Caco-2 (cell line): ENCODE measurements around the gene FOXP3. TPM values are rescaled to one million over a fixed set of nuclear protein-coding genes. Genes with fewer than 3 reads are reported as not detected.

Source experiments
- BruUV-seq: library from RNA; stranded (reverse); fragments of 400-500 nt; replicated peaks from 2 replicates; lab custom pipeline; 2021; lab: Mats Ljungman, UMichigan
- CTCF ChIA-PET: fragments of 300-600 bp; sonication (Branson Sonifier 250); formaldehyde crosslinking; loops from one replicate; lab custom pipeline; 2022; ENCODE audit warnings: antibody characterized with exemption; lab: Charles Lee
- POLR2A ChIA-PET: fragments of 300-600 bp; sonication (Branson Sonifier 250); formaldehyde crosslinking; loops from one replicate; lab custom pipeline; 2022; ENCODE audit warnings: antibody characterized with exemption; lab: Charles Lee
- DNase-seq, 2 experiments: peaks; one replicate each; pipeline versions ENCODE4 v3.0.0 to v3.0.0-alpha.2; 2020 to 2022
- H3K27me3 ChIP-seq: replicated peaks from 2 replicates; pipeline ENCODE4 v1.6.0; 2011; ENCODE audit warnings: low read length; ENCODE audit not compliant: control insufficient read depth, insufficient read depth
- H3K36me3 ChIP-seq: 2 replicates; pipeline ENCODE4 v1.5.1; 2011; ENCODE audit warnings: low read length; ENCODE audit not compliant: control insufficient read depth, insufficient read depth
- H3K4me1 ChIP-seq: fragments of 250-450 bp; sonication (Bioruptor Pico); 2 replicates; pipeline ENCODE4 v1.5.1; 2020; ENCODE audit warnings: mild to moderate bottlenecking
- H3K4me3 ChIP-seq: 2 replicates; pipeline ENCODE4 v1.5.1; 2011; ENCODE audit warnings: low read depth, mild to moderate bottlenecking, control low read depth, low read length
- H3K9me3 ChIP-seq: fragments of 250-450 bp; sonication (Bioruptor Pico); 2 replicates; pipeline ENCODE4 v1.5.1; 2020; ENCODE audit warnings: mild to moderate bottlenecking, moderate library complexity
- H3K27ac Mint-ChIP-seq: one replicate; pipeline ENCODE4 v1.8.0; 2022; ENCODE audit warnings: mixed read lengths; ENCODE audit not compliant: unreplicated experiment
- H3K27me3 Mint-ChIP-seq: one replicate; pipeline ENCODE4 v1.8.0; 2022; ENCODE audit warnings: mixed read lengths; ENCODE audit not compliant: insufficient read depth, unreplicated experiment
- H3K36me3 Mint-ChIP-seq: one replicate; pipeline ENCODE4 v1.8.0; 2022; ENCODE audit warnings: mild to moderate bottlenecking, mixed read lengths; ENCODE audit not compliant: insufficient read depth, unreplicated experiment
- H3K4me1 Mint-ChIP-seq: one replicate; pipeline ENCODE4 v1.8.0; 2022; ENCODE audit warnings: low read depth, mixed read lengths; ENCODE audit not compliant: unreplicated experiment
- H3K4me3 Mint-ChIP-seq: one replicate; pipeline ENCODE4 v1.8.0; 2022; ENCODE audit warnings: mild to moderate bottlenecking, moderate library complexity, mixed read lengths; ENCODE audit not compliant: unreplicated experiment
- H3K9me3 Mint-ChIP-seq: one replicate; pipeline ENCODE4 v1.8.0; 2022; ENCODE audit warnings: mixed read lengths; ENCODE audit not compliant: unreplicated experiment
- intact Hi-C: fragments of 100-400 bp; cut with micrococcal nuclease; formaldehyde crosslinking; loops from one replicate; pipeline ENCODE4 v1.10.0; 2022; ENCODE audit not compliant: unreplicated experiment
- total RNA-seq: library from RNA; stranded (reverse); gene quantifications from 2 replicates; pipeline ENCODE4 v1.2.3, GENCODE V29; 2022
- TF ChIP-seq, protein P1 (sequence below), 2 experiments: fragments of 200-600 bp in 1 of 2; IDR thresholded peaks; 1 replicate in 1 of 2; 2 replicates in 1 of 2; pipeline versions ENCODE4 v1.5.1 to v1.8.0; 2011 to 2022; ENCODE audit warnings: antibody characterized with exemption in 1 of 2, control low read depth in 1 of 2, inconsistent platforms in 1 of 2, low read depth in 1 of 2, low read length in 1 of 2, mild to moderate bottlenecking in 1 of 2, moderate library complexity in 1 of 2; ENCODE audit not compliant: insufficient read depth in 1 of 2, severe bottlenecking in 1 of 2, unreplicated experiment in 1 of 2

Gene FOXP3
- total RNA-seq, 1 experiment from 2014 or later, result 0.88 TPM

DNA sequence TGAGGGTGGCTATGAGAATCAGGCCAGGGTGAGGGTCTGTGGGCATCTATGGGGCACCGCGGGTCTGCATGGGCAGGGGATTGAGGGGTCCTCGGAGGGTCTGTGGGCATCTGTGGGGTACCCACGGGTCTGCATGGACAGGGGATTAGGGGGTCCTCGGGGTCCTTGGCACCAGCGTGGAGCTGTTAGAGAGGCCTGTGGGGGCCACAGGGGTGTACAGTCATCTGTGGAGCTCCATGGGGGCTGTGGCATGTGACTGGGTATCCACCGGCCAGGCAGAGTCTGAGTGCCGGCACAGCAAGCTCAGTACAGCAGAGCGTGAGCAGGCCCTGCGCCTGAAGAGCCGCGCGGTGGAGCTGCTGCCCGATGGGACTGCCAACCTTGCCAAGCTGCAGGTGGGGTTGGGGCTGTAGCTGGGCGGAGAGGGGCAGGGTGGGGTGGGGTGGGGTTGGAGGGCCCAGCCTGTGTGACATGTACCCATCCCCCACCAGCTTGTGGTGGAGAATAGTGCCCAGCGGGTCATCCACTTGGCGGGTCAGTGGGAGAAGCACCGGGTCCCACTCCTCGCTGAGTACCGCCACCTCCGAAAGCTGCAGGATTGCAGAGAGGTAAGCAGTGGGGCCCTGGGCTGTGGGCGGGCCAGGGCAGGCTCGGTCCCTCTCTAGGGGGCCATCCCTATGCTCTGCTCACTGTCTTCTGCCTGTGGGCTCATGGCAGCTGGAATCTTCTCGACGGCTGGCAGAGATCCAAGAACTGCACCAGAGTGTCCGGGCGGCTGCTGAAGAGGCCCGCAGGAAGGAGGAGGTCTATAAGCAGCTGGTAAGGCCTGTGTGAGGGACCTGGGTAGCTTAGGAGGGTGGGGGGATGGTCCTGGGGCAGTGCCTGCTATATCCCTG lies 16.3 kb downstream of the FOXP3 start:
- no peak overlapping the region for H3K27ac Mint-ChIP-seq
- H3K4me1 ChIP-seq, result no peaks in the 10 kb centered on the region
- no peaks in the 10 kb centered on the region for H3K36me3 ChIP-seq
- no peak overlapping the region for H3K4me3 ChIP-seq
- CTCF ChIA-PET, result interaction anchor here (0.6 kb wide), 1 partner anchor 667 kb away, joined by 4 read pairs; no protein-coding TSS in a partner anchor
- TF ChIP-seq, protein P1, sequence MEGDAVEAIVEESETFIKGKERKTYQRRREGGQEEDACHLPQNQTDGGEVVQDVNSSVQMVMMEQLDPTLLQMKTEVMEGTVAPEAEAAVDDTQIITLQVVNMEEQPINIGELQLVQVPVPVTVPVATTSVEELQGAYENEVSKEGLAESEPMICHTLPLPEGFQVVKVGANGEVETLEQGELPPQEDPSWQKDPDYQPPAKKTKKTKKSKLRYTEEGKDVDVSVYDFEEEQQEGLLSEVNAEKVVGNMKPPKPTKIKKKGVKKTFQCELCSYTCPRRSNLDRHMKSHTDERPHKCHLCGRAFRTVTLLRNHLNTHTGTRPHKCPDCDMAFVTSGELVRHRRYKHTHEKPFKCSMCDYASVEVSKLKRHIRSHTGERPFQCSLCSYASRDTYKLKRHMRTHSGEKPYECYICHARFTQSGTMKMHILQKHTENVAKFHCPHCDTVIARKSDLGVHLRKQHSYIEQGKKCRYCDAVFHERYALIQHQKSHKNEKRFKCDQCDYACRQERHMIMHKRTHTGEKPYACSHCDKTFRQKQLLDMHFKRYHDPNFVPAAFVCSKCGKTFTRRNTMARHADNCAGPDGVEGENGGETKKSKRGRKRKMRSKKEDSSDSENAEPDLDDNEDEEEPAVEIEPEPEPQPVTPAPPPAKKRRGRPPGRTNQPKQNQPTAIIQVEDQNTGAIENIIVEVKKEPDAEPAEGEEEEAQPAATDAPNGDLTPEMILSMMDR (IDR thresholded peaks at IDR 0.05; ENCODE audit: insufficient read depth in 1 of 2, low read depth in 1 of 2, low read length in 1 of 2, severe bottlenecking in 1 of 2, unreplicated experiment in 1 of 2), result no peak
- POLR2A ChIA-PET, result no interaction called here
- DNase-seq, result no peak
- BruUV-seq, result no TSS peak
- H3K9me3 ChIP-seq, result no peaks in the 10 kb centered on the region
- no peaks in the 10 kb centered on the region for H3K9me3 Mint-ChIP-seq
- no peaks in the 10 kb centered on the region for H3K27me3 Mint-ChIP-seq
- H3K36me3 Mint-ChIP-seq, result peaks cover 10% of the 10 kb centered on the region
- H3K4me1 Mint-ChIP-seq, result no peaks in the 10 kb centered on the region
- no peak overlapping the region for H3K4me3 Mint-ChIP-seq
- intact Hi-C loops, result no loop called here
- no peaks in the 10 kb centered on the region for H3K27me3 ChIP-seq

DNA sequence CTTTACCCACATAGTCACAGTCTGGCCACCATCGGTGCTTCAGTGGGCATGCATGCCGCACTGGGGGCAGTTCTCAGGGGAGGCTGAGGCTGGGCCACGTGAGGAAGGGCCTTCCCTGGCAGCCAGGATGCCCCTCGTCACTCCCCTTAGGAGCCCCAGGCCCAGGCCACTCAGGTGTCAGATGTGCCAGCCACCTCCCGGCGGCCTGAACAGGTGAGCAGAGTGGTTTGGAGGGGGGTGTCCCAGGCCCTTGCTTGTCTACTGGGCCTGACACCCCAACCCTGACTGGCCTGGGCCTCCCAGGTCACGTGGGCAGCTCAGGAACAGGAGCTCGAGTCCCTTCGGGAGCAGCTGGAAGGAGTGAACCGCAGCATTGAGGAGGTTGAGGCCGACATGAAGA lies 17.2 kb downstream of the FOXP3 start:
- intact Hi-C loops, result no loop called here
- H3K36me3 Mint-ChIP-seq, result peaks cover 10% of the 10 kb centered on the region
- CTCF ChIA-PET, result no interaction called here

DNA sequence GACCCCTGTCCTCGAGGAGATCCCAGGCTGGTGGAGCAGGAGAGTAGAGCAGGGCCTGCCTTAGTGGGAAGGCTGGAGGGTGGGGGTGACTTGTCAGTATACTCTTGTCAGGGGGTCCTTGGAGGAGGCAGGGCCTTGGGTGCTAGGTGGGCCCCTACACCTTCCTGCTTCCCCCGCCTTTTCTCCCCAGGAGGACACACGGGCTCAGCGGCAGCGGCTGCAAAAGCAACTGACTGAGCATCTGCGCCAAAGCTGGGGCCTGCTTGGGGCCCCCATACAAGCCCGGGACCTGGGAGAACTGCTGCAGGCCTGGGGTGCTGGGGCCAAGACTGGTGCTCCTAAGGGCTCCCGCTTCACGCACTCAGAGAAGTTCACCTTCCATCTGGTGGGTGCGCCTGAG lies 18.0 kb downstream of the FOXP3 start:
- no peaks in the 10 kb centered on the region for H3K27me3 Mint-ChIP-seq
- TF ChIP-seq, protein P1 (IDR thresholded peaks at IDR 0.05; ENCODE audit: insufficient read depth in 1 of 2, low read depth in 1 of 2, low read length in 1 of 2, severe bottlenecking in 1 of 2, unreplicated experiment in 1 of 2), result no peak
- H3K36me3 Mint-ChIP-seq, result peaks cover 5% of the 10 kb centered on the region
- DNase-seq, result no peak
- H3K9me3 Mint-ChIP-seq, result no peaks in the 10 kb centered on the region
- H3K27me3 ChIP-seq, result no peaks in the 10 kb centered on the region
- ChIA-PET CTCF (no interaction called here), POLR2A (no interaction called here)
- H3K4me1 Mint-ChIP-seq, result no peaks in the 10 kb centered on the region
- no peak overlapping the region for H3K4me3 Mint-ChIP-seq
- no peaks in the 10 kb centered on the region for H3K36me3 ChIP-seq
- H3K4me3 ChIP-seq, result no peak overlapping the region
- intact Hi-C loops, result no loop called here
- no peaks in the 10 kb centered on the region for H3K9me3 ChIP-seq
- H3K27ac Mint-ChIP-seq, result no peak overlapping the region
- H3K4me1 ChIP-seq, result no peaks in the 10 kb centered on the region
- BruUV-seq, result no TSS peak

More for the DNA sequence above, 17.2 kb downstream of the FOXP3 start:
- no peak overlapping the region for H3K27ac Mint-ChIP-seq
- TF ChIP-seq, protein P1 (IDR thresholded peaks at IDR 0.05; ENCODE audit: insufficient read depth in 1 of 2, low read depth in 1 of 2, low read length in 1 of 2, severe bottlenecking in 1 of 2, unreplicated experiment in 1 of 2), result no peak
- no peaks in the 10 kb centered on the region for H3K36me3 ChIP-seq
- no peak overlapping the region for H3K4me3 ChIP-seq
- BruUV-seq, result no TSS peak
- no peaks in the 10 kb centered on the region for H3K4me1 Mint-ChIP-seq
- H3K4me1 ChIP-seq, result no peaks in the 10 kb centered on the region
- H3K9me3 ChIP-seq, result no peaks in the 10 kb centered on the region
- no peaks in the 10 kb centered on the region for H3K9me3 Mint-ChIP-seq
- H3K4me3 Mint-ChIP-seq, result no peak overlapping the region
- no peak for DNase-seq
- POLR2A ChIA-PET, result no interaction called here
- H3K27me3 Mint-ChIP-seq, result no peaks in the 10 kb centered on the region
- no peaks in the 10 kb centered on the region for H3K27me3 ChIP-seq
